ENCODE measurements around the gene DCDC2. TPM values are rescaled to one million over a fixed set of nuclear protein-coding genes. Genes with fewer than 3 reads are reported as not detected.

Gene DCDC2
- total RNA-seq, 4 donors from 2014 or later = 0.51 TPM; not detected in 3

- TF ChIP-seq CTCF (IDR thresholded peaks at IDR 0.05; ENCODE audit: low read depth) = no peak
These were observed 33.2 kb downstream of the DCDC2 start for GRCh38 chr6:24324617-24325016.

GRCh38 chr6:24323632-24324337, 34.1 kb downstream of the DCDC2 start:
- no peak for TF ChIP-seq CTCF (IDR thresholded peaks at IDR 0.05; ENCODE audit: low read depth)

GRCh38 chr6:24322924-24323323, 34.9 kb downstream of the DCDC2 start:
- TF ChIP-seq CTCF (IDR thresholded peaks at IDR 0.05; ENCODE audit: low read depth) = no peak

GRCh38 chr6:24321538-24322162, 36.2 kb downstream of the DCDC2 start:
- TF ChIP-seq CTCF (IDR thresholded peaks at IDR 0.05; ENCODE audit: low read depth) = no peak

GRCh38 chr6:24313251-24314141, 44.4 kb downstream of the DCDC2 start:
- no peak for TF ChIP-seq CTCF (IDR thresholded peaks at IDR 0.05; ENCODE audit: low read depth)

- no peak for TF ChIP-seq CTCF (IDR thresholded peaks at IDR 0.05; ENCODE audit: low read depth)
These were observed 50.0 kb downstream of the DCDC2 start for GRCh38 chr6:24307881-24308280.

GRCh38 chr6:24306936-24307335, 50.9 kb downstream of the DCDC2 start:
- no peak for TF ChIP-seq CTCF (IDR thresholded peaks at IDR 0.05; ENCODE audit: low read depth)

Measured in subcutaneous adipose tissue (tissue), 4 donors.